ENCODE data around the gene DAD1.
"Not testable (repeated sequence)": the region's sequence is repeated elsewhere in the genome, so short reads cannot be mapped to it uniquely, and the experiment has no call there.

The DAD1 gene

DNA sequence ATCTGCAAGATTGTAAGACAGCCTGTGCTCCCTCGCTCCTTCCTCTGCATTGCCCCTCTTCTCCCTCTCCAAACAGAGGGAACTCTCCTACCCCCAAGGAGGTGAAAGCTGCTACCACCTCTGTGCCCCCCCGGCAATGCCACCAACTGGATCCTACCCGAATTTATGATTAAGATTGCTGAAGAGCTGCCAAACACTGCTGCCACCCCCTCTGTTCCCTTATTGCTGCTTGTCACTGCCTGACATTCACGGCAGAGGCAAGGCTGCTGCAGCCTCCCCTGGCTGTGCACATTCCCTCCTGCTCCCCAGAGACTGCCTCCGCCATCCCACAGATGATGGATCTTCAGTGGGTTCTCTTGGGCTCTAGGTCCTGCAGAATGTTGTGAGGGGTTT is 37.4 kb downstream of the DAD1 start:
- DNase-seq = no peak

DNA sequence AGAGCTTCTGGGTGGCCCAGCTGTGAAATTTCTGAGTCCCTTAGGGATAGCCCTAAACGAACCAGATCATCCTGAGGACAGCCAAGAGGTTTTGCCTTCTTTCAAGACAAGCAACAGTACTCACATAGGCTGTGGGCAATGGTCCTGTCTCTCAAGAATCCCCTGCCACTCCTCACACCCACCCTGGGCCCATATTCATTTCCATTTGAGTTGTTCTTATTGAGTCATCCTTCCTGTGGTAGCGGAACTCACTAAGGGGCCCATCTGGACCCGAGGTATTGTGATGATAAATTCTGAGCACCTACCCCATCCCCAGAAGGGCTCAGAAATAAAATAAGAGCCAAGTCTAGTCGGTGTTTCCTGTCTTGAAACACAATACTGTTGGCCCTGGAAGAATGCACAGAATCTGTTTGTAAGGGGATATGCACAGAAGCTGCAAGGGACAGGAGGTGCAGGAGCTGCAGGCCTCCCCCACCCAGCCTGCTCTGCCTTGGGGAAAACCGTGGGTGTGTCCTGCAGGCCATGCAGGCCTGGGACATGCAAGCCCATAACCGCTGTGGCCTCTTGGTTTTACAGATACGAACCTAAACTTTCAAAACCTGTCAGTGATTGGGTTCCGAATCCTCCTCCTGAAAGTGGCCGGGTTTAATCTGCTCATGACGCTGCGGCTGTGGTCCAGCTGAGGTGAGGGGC is 38.9 kb downstream of the DAD1 start:
- DNase-seq = peak; percentile 63

DNA sequence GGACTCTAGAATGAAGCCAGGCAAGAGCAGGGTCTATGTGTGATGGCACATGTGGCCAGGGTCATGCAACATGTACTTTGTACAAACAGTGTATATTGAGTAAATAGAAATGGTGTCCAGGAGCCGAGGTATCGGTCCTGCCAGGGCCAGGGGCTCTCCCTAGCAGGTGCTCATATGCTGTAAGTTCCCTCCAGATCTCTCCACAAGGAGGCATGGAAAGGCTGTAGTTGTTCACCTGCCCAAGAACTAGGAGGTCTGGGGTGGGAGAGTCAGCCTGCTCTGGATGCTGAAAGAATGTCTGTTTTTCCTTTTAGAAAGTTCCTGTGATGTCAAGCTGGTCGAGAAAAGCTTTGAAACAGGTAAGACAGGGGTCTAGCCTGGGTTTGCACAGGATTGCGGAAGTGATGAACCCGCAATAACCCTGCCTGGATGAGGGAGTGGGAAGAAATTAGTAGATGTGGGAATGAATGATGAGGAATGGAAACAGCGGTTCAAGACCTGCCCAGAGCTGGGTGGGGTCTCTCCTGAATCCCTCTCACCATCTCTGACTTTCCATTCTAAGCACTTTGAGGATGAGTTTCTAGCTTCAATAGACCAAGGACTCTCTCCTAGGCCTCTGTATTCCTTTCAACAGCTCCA is 39.6 kb downstream of the DAD1 start:
- no peak for DNase-seq

DNA sequence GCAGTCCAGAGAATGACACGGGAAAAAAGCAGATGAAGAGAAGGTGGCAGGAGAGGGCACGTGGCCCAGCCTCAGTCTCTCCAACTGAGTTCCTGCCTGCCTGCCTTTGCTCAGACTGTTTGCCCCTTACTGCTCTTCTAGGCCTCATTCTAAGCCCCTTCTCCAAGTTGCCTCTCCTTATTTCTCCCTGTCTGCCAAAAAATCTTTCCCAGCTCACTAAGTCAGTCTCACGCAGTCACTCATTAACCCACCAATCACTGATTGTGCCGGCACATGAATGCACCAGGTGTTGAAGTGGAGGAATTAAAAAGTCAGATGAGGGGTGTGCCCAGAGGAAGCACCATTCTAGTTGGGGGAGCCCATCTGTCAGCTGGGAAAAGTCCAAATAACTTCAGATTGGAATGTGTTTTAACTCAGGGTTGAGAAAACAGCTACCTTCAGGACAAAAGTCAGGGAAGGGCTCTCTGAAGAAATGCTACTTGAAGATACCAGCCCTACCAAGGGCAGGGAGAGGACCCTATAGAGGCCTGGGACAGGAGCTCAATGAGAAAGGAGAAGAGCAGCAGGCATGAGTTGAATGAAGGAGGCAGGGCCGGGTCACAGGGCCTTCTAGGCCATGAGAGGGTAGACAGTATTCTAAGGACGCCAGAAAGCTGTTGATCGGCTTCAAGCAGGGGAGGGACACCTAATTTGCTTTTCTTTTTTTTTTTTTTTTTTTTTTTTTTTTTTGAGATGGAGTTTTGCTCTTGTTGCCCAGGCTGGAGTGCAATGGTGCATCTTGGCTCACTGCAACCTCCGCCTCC is 40.9 kb downstream of the DAD1 start:
- DNase-seq = no peak

DNA sequence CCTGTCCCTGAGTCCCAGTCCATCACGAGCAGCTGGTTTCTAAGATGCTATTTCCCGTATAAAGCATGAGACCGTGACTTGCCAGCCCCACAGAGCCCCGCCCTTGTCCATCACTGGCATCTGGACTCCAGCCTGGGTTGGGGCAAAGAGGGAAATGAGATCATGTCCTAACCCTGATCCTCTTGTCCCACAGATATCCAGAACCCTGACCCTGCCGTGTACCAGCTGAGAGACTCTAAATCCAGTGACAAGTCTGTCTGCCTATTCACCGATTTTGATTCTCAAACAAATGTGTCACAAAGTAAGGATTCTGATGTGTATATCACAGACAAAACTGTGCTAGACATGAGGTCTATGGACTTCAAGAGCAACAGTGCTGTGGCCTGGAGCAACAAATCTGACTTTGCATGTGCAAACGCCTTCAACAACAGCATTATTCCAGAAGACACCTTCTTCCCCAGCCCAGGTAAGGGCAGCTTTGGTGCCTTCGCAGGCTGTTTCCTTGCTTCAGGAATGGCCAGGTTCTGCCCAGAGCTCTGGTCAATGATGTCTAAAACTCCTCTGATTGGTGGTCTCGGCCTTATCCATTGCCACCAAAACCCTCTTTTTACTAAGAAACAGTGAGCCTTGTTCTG is 41.6 kb downstream of the DAD1 start:
- no peak for DNase-seq

DNA sequence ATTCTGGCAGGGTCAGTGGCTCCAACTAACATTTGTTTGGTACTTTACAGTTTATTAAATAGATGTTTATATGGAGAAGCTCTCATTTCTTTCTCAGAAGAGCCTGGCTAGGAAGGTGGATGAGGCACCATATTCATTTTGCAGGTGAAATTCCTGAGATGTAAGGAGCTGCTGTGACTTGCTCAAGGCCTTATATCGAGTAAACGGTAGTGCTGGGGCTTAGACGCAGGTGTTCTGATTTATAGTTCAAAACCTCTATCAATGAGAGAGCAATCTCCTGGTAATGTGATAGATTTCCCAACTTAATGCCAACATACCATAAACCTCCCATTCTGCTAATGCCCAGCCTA is 42.3 kb downstream of the DAD1 start:
- no peak for DNase-seq

DNA sequence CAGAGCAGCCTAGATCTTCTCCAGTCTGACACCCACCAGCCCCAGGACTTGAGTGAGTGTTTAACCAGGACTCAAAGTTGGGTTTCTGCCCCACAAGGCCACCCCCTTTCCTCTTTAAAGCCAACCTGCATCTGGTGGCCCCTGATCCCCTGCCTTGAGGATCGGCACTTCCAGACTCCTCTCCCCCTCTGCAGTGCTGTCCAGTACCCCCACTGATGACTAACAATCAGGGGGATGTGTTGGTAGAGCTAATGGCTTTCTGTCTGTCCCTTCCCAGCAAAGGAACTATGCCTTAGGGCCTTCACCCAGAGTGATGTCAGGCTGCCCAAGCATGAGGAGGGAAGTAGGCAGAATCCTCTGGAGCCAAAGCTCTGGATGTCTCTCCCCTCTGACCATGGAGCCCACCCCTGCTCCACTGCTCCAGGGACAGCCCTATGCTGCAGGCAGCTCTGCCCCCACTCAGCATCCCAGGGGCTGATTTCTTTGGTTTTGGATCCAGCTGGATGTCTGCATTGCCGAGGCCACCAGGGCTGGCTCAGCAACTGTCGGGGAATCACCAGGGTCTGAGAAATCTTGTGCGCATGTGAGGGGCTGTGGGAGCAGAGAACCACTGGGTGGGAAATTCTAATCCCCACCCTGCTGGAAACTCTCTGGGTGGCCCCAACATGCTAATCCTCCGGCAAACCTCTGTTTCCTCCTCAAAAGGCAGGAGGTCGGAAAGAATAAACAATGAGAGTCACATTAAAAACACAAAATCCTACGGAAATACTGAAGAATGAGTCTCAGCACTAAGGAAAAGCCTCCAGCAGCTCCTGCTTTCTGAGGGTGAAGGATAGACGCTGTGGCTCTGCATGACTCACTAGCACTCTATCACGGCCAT is 42.9 kb downstream of the DAD1 start:
- DNase-seq = peak; percentile 43

DNA sequence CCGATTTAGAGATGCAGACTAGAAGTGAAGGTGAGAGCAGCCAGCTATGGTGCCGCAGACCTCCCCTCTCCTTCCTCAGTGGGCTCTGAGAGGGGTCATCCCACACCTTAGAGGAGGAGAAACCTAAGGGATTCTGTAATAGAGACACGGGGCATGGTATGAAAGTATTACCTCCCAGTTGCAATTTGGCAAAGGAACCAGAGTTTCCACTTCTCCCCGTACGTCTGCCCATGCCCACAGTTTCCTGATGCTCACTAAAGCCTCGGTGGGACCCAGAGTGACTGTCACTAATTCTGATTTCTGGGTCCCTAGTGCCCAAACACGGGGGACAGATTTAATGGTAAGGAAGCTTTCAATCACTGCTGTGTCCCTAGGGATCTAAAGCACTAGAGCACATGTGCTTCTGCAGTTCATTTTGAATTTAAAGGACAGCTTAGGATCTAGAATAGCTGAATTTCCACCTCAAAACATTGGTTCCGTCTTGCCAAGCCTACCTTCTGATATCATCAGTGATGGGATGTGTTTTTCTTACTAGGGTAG is 44.1 kb downstream of the DAD1 start:
- DNase-seq = no peak

DNA sequence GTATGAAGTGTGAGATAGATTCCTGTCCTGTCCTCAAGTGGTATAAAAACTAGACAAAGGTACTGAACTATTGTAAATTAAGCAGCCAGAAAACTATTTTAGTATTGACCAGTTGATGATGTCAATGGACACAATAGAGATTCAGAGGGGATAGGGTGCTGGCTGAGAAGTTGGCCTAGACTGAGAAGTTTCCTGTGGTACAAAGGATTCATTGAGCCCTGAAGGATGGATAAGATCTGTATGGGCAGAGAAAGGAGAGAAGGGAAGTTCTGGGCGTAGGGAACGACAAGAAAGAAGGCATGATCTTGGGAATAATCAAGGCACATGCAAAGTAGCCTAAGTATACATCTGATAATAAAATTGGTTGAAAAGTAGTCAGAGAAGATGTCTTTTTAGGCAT is 44.6 kb downstream of the DAD1 start:
- DNase-seq = no peak

DNA sequence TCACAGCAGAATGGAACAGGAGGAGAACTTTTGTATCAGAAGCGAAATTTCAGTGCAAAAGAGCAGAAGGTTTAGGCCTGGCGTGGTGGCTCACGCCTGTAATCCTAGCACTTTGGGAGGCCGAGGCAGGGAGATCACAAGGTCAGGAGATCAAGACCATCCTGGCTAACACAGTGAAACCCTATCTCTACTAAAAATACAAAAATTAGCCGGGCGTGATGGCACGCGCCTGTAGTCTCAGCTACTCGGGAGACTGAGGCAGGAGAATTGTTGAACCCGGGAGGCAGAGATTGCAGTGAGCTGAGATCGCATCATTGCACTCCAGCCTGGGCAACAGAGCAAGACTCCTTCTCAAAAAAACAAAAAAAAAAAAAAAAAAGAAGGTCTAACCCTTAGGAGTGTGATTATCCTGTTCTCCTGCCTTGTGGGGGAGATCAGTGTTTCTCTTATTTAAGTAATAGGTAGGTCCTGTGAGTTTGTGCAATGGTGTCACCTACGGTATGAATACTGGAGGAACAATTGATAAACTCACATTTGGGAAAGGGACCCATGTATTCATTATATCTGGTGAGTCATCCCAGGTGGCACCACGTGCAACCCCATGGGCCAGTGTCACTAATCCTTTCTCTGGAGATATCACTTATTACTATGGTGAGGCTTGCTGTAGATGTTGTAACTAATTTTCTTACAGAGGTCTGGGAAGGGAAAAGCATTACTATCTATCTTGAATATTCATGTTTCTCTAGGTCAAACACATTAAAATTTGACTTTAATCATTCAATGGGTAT is 45.3 kb downstream of the DAD1 start:
- not testable (repeated sequence) for DNase-seq

DNA sequence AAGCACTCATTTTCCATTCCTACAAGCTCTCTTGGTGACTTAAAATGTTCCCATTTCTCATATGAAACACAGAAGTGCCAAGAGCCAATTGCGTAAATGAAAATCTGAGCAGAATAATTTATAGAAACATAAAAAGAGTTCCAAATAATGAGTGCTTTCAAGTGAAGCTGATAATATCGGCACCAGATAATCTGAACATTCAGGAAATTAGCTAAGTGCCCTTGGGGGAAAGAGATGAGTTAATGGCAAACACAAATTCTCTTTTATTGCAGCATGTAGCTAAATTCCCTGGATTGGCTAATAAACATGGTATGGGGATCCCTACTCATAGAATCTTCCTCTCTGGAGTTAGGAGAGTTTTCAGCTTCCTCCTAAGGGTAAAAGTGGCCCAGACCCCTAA is 46.7 kb downstream of the DAD1 start:
- no peak for DNase-seq

DNA sequence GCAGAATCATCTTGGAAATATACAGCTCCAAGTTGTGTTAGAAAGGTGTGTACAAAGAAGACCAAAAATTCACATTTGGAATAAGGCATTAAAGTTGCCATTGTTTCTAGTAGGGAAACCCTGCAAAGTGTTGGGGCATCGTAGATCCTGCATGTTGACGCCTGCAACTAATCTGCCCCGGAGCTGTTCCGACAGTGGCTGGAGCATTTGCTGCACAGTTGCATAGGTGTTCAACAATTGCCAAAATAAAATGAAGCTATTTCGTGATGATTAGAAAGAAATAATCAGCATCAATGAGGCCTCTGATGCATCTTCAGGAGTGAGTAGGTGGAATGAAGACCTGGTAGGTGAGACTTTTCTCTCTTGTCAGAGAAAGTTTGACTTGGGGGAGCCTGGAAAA is 47.3 kb downstream of the DAD1 start:
- DNase-seq = no peak

DNA sequence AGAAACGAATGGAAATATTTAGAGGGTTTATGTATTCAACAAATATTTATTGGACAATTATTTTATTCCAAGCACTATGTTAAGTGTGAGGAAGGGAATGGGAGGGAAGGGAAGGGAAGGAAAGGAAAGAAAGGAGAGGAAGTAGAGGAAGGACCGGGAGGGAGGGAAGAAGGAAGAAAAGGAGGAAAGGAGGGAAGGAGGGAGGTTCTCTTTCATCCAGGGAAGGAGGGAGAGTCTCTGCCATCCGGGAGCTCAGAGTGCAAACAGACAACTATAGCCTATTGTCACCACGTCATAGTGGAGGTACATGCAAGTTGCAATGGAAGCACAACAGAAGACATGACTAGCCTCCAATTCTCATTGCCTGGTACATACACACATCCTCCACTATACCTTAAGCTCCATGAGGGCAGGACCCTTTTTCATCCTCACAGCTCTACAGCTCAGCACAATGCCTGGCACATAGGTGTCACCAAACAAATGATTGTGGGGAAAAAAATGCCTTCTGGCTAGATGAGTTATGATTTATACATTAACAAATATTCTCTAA is 48.1 kb downstream of the DAD1 start:
- no peak for DNase-seq

DNA sequence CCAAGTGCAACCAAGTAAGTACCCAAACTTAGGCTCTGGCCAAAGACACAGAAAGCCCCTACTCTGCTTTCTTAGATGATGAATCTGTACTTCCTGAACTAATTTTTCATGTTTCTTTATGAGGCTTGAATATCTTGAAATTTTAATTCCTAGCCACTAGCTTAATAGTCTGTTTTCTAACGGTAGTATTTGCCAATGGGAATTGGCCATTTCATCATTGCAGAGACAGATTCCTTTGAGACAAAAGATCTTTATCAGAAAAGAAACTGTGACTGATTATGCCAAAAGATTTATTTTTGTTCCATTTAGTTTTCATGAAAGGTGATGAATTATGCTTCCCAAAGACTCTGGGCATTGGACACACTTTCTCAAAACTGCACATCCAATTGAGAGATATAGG is 48.7 kb downstream of the DAD1 start:
- no peak for DNase-seq

DNA sequence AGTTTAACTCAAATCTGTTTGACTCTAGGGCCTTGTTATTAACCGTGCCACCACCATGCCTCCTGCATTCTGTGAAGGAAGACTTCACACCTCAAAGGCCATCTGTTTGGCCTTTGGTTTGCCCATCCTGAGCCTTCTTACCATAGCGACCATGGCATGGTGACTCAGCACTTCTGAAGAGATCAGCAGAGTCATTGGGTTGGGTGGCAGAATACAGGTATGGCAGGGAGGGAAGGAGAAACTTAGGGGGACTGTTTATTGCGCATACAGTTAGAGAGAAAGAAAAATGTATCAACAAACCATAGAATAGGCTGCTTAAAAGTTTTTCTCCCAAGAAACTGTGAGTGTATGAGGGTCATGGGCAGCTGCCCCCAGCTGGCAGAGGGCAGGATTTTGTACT is 49.2 kb downstream of the DAD1 start:
- DNase-seq = no peak

DNA sequence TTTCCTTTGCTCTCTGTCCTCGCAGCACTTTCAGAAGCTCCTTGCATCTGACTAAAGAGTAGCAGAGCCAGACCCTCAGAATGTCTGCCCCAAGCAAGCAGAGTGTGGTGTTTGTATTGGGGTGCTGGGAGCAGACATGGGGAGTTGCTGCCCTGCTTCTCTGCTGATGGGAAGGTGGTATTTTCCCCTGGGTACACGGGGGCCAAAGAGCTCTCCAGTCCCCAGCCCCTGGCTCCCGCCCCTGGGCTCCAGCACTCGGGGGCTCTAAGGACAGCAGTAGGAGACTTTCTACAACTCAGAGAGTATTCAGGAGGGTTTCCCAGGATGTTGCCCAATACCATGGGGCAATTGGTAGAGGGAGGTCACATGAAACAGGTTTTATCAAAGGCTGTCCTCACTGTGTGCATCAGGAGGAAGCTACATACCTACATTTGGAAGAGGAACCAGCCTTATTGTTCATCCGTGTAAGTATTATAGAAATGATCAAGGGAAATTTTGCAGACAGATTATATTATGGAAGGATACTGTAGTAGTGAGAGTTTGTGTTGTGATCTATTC is 50.3 kb downstream of the DAD1 start:
- no peak for DNase-seq

DNA sequence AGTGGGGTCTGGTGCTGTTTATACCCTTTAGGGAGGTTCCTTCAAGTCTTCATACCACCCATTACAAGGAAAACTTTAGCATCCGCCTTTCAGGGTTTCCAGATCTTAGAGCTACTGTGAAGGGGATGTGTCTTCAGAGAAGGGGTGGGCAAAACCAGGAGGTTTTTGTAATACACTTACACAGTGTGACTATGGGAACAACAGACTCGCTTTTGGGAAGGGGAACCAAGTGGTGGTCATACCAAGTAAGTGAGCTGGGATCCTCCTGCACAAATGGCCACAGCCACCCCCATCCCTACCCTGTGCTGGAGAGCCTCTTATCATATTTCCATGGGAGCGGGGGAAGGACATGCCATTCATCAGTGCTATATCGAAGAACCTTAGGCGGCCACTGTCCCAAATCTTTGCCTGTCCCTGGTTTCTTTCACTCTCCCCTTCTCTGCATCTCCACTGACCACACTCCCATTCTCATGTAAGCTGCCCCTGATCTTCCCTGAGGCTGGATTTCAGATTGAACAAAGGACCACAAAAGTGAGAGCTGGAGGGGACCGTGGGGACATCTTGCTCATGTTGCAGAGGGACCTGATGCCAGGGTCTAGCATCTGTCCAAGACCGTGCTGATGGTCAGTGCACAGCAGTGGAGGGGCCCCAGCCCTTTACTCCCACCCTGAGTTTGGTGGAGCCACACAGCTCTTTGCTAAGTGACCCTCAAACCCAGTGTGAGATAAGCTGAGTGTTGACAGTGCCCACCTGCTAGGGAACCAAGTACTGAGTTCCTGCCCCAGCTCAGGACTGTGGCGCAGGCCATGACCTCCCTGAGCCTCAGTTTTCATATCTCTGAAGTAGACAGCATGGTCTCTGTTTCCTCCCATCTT is 51.4 kb downstream of the DAD1 start:
- DNase-seq = no peak

DNA sequence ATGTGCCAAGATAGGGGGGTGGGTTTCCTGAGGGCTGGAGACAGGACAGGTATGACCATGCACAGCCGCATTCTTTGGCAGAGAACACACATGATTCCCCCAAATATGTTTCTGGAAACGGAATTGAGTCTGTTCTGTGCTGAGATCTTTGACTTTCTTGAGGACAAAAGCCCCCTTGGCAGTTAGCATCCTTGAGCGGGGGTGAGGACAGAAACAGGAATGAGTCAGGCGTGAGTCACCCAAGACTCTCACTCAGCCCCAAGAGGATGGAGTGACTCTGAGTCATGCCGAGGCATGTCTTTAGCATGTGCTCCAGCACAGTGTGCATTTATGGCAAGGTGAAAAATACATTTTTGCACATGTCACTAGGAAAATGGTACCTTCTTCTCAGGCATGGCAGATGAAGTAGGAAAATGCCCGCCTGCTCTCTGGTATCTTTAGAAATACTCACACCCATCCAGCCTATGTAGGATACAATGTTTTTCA is 52.1 kb downstream of the DAD1 start:
- peak; percentile 77 for DNase-seq

DNA sequence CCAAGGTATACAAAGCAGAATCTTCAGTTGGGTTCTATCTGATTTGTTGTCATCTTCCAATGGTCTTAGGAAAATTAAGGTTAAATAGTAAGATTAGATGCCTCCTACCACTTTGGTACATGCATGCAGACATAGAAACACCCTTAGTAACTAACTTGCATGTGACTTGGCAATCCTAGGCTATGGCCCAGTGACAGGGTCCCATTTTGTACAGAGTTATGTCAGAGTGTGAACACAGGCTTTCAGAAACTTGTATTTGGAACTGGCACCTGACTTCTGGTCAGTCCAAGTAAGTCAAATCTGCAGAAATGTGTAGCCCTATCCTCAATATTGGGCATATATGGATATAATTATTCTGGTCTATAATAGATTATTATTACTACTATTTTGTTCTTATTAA is 53.1 kb downstream of the DAD1 start:
- no peak for DNase-seq

DNA sequence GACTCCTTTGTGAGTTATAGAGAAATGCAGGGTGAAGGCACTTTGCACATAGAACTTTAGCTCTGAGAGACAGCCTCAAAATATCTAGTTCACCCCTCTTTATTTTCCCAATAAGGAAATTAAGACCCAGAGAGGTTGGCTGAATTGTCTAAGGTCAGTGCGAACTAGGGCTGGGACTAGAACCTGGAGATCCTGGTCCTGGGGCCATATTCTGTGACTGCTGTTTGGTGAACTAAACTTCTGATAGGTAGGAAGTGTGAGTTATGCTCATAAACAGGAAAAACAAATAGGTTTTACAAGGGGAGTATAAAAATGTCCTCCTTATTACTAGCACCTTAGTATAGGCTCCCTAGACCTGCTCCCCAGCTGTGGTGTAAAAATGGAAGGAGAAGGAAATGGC is 53.9 kb downstream of the DAD1 start:
- no peak for DNase-seq

Data from activated CD4-positive, alpha-beta T cell treated with anti-CD3 and anti-CD28 coated beads, Interleukin-2, amount 50 U/mL, for 1 hour (primary cell).